NCI-H1092 (cell line): ENCODE results near the gene POU2F3.

ENCODE experiments used
- DNase-seq: peaks from one replicate; lab custom pipeline; 2025; lab: John Stamatoyannopoulos, UW

Gene POU2F3

GRCh38 chr11:120226714-120227113, 13.2 kb upstream of the POU2F3 start:
- no peak for DNase-seq

DNA sequence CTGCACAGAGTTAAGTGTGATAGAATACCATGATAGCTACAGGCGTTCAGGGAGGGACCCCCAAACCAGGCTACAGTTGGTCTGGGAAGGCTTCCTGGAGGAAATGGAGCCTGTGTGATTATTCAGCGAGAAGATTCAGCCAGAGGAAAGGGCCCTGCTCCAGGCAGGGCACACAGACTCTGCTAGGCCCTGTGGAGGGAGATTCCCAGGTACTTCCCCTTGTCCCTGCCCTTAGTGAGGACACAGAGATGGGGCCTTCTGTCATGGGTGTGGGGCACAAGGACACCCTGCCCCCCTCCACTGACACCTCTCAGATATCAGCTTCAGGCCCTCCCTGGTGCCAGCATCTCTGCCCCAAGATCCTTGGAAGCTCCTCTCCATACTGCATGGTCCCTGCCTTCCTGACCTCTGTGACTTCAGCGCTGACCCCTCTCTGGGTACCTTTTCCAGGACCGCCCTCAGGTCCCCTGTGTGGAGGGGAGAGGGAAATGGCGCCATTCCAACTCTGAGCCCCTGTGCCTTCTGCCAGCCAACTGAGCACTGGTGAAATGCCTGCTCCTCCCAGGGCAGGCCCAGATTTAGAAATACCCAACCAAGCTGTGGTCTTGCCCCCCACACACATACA, 12.6 kb upstream of the POU2F3 start:
- no peak for DNase-seq

- DNase-seq, result no peak
Observed at GRCh38 chr11:120228794-120229384, 11.1 kb upstream of the POU2F3 start.

DNA sequence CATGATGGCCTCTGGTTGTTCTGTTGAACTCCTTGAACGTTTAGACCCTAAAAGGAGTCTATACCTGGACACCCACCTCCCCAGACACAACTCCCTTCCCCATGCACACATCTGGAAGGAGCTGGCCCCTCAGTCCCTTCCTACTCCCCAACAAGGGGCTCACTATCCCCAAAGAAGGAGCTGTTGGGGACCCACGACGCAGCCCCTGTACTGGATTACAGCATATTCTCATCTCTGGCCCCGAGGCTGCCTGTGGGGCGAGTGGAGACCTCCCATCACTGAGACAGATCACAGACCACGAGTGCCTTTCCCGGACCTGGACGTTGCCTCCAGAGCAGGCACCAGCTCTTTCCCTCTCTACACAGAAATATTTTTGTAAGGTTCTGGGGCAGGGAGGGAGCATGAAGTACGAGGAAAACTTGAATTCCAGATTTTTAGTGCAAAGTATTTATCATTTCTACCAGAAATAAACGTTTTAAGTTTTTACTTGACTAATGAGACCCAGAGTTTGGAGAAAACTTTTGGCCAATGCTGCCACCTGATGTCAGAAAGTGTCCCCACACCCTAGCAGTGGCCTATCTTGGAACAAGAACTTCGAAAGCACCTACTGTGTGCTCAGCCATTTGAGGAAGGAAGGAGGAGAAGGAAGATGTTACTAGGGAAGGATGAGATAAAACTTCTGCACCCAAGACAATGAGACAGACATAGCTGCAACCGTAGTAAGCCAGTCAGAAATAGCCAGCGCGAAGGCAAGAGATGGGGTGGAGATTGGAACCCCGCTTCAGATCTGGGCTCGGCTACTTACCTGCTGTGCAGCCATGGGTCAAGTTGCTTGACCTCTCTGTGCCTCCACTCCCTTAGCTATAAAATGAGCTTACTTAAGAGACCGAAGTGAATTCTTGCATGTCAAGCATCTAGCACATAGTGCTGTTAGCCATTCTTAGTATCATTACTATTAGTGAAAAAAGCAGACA, 10.2 kb upstream of the POU2F3 start:
- no peak for DNase-seq

GRCh38 chr11:120230433-120231071, 9.4 kb upstream of the POU2F3 start:
- DNase-seq, result no peak

DNA sequence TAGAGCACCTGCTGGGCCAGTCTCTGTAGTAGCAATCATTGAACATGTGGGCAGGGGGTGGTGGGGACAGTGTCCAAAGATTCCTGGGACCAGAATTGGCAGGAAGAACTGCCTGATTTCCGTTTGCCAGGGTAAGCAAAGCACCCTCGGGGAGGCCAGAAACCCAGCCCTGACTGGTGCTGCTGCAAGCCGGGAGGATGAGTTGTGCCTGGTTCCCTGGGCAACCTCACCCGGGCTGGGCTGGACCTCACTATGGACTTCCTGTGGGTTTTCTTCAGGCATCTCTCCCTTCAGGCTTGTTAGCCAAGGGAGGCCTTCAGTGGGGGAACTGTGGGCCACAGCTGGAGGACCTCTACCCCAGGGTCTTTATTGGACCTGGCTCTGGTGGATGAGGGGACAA, 8.0 kb upstream of the POU2F3 start:
- no peak for DNase-seq

- DNase-seq, result no peak
Observed at GRCh38 chr11:120233207-120233803, 6.6 kb upstream of the POU2F3 start.

GRCh38 chr11:120235024-120235628, 4.8 kb upstream of the POU2F3 start:
- peak; percentile 56 for DNase-seq

GRCh38 chr11:120236169-120237107, 3.5 kb upstream of the POU2F3 start:
- DNase-seq, result no peak

DNA sequence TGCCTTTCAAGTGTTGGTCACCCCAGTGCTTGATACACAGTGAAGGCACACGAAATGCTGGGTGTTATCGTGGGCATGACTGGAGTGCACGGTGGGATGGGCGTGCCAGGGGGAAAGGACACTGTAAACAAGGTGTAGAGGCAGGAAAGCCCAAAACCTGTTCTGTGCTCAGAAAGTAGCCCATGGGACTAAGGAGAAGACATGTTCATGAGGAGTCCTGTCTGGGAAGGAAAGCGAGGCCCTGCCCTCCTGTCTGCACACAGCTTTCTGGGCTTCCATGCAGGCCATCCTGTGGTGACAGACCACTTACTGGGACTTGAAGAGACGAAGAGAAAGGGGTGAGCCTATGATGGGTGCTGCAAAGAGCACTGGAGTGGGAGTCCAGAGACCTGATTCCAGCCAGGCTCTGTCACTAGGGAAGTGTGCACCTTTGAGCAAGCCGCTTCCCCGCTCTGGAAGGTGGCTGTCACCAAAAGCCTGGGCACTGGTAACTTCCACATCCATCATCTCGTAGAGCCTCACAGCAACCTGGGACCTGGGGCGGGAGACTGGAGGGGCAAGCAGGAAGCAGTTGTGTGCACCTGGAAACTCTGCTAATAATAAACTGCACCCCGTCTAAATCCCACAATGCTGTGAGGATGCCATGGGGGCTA, 846 bp upstream of the POU2F3 start:
- no peak for DNase-seq

- DNase-seq, result no peak
Observed at GRCh38 chr11:120240866-120241265, 926 bp downstream of the POU2F3 start.

DNA sequence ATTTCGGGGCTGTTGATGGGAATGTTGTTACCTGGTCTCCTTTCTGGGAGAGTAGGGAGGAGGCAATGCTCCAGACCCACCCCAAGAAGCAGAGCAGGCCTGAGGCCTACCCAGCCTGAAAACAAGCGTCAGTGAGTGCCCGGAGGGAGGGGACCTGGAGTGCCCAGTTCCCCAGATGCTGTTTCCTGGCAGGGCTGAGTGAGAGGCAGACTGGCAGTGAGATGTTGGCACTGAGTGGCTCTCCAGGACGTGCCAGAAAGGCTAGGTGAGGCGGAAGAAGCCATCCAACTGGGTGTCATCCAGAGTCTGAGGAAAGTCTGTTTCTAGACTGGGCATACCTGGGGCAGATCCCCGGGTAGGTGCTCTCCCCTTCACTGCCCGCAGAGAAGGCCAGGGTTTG, 1.3 kb downstream of the POU2F3 start:
- no peak for DNase-seq

- no peak for DNase-seq
Observed at GRCh38 chr11:120243221-120243620, 3.3 kb downstream of the POU2F3 start.

DNA sequence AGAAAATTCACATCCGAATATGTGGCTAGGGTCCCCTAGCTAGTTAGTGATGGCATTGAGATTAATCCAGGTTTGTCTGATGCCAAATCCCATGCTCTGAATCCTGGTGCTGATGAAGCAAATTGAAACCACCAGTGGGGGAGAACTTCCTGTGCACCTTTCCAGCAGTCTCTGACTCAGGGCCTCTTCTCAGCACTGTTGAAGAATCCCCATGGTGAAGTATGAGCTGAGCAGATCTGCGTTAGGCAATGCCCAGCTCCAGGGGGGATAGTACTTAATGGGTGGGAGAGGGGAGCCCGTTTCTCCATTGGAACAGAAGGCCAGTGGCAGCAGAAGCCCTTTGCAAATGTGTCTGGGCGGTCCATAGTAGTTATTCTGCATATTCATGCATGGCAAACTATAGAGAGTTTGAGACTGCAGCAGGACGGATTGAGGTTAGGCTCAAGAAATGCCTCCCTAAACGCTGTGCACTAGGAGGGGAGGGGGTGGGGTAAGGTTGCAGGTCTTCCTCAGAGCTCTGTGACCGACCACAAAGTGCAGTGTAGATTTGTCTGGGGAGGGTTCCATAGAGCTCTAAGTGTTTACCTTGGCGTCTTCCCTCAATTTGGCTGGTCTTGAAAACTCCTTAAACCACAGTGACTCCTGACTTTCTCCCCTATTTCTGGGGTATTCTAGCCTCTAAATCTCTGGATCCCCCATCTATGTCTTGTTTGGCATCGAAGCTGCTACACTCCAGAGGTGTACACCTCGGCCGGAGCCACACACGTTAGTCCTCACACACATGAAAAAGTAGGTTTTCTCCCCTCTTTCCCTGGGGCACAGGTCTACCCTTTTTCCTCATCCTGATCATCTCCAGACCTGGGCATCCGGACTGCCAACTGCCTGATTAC, 4.8 kb downstream of the POU2F3 start:
- DNase-seq, result no peak

DNA sequence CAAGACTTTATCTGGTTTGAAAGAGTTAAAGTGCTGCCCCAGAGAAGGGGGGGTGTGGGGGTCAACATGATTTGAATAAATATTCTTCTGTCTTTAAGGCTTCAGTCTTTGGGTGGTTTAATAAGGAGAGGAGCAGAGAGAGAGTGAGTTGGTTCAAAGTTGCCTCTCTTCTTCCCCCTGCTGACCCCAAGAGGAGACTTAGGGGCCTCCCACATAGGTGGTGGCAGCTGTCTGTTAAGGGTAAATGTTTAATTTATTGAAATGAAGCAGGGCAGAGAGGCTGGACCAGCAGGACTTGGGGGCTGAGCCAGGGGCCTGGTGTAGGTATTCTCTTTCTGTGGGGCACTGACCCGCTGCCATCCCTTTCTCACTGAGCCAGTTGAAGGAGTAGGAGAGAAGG, 5.5 kb downstream of the POU2F3 start:
- DNase-seq, result no peak

GRCh38 chr11:120248551-120249278, 8.8 kb downstream of the POU2F3 start:
- no peak for DNase-seq

- no peak for DNase-seq
Observed at GRCh38 chr11:120249279-120250262, 9.6 kb downstream of the POU2F3 start.
